Germinal center (tissue), 1 donor: Measurements from ENCODE around the gene AP1G2.
"Not testable (repeated sequence)": the region's sequence is repeated elsewhere in the genome, so short reads cannot be mapped to it uniquely, and the experiment has no call there.

Experiments
- DNase-seq: peaks from one replicate; pipeline ENCODE4 v3.0.0; 2012; ENCODE audit warnings: mixed read lengths, low spot score

Gene AP1G2, protein sequence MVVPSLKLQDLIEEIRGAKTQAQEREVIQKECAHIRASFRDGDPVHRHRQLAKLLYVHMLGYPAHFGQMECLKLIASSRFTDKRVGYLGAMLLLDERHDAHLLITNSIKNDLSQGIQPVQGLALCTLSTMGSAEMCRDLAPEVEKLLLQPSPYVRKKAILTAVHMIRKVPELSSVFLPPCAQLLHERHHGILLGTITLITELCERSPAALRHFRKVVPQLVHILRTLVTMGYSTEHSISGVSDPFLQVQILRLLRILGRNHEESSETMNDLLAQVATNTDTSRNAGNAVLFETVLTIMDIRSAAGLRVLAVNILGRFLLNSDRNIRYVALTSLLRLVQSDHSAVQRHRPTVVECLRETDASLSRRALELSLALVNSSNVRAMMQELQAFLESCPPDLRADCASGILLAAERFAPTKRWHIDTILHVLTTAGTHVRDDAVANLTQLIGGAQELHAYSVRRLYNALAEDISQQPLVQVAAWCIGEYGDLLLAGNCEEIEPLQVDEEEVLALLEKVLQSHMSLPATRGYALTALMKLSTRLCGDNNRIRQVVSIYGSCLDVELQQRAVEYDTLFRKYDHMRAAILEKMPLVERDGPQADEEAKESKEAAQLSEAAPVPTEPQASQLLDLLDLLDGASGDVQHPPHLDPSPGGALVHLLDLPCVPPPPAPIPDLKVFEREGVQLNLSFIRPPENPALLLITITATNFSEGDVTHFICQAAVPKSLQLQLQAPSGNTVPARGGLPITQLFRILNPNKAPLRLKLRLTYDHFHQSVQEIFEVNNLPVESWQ

DNA sequence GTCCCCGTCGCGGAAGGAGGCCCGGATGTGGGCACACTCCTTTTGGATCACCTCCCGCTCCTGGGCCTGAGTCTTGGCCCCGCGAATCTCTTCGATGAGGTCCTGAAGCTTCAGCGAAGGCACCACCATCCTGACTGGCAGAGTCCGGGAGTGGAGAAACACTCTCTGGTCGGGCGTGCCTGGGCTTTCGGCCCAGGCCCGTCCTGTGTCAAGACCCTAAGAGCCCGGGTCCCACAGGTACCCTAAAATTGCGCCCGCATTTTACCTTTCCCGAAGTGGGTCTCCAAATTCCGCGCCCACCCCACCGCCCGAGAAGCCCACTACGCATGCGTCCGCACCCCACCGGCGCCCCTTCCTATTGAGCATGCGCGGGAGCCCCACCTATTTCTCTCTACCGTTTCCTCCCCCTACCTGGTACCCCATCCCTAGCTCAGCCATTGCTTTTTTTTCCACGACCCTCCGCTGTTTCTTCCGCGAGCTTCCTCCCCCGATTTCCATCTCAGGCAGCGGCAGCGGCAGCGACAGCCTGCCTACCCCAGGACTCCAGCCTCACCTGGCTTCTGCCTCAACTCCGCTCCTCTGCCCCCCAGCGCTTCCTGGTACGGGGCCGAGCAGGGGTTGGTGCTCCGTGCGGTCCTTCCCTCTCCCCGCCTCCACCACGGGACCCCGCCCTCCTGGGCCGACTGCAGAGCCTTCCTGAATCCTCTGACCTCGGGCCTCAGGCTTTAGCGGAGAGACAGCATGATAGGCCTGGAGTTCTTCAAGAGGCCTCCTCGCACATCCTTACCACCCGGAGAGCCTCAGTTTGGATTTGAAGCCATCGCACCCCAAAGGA lies at the start of gene AP1G2:
Gene AP1G2, minus strand, starts transcription at position 606 of the 835 bp plus-strand sequence. Its CDS starts 477 bp downstream, at position 129.
- peak; percentile 95 for DNase-seq

DNA sequence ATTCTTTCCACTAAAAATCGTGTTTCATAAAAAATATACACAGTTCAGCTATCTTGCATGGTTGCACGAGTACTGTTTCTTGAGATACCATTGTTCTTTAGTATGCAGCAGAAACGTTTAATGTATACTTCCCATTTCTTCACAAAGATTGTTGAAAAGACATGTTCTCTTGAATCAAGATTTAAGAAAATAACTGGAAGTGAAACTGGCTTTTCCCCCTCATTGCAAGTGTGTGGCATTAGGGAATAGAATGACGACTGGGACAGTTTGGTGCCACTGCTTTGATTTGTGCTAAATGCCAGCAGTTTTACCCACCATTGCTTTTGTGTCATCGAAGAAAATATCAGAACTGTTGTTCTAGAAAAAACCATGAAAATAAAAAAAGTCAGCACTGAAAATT lies 48.3 kb upstream of the AP1G2 start:
- DNase-seq, result no peak

DNA sequence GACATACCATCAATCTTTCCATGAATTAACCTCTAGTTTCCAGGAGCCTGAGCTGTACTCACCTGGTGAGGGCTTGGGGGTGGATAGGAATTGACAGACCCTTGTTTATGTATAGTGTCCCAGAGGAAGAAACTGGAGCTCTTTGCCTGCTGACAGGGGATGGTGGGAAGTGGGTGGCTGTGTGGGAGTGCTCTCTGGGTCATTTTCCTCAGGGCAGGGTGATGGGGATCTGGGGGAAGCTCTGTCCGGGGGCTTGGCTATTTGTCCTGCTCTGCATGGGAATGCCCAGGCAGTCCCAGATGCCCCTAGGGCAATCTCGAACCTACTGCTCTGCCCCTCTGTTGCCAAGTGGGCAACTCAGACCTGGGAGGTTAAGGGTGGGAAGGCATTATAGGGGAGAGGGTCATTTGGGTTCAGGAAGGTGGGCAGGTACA lies 46.8 kb upstream of the AP1G2 start:
- no peak for DNase-seq

DNA sequence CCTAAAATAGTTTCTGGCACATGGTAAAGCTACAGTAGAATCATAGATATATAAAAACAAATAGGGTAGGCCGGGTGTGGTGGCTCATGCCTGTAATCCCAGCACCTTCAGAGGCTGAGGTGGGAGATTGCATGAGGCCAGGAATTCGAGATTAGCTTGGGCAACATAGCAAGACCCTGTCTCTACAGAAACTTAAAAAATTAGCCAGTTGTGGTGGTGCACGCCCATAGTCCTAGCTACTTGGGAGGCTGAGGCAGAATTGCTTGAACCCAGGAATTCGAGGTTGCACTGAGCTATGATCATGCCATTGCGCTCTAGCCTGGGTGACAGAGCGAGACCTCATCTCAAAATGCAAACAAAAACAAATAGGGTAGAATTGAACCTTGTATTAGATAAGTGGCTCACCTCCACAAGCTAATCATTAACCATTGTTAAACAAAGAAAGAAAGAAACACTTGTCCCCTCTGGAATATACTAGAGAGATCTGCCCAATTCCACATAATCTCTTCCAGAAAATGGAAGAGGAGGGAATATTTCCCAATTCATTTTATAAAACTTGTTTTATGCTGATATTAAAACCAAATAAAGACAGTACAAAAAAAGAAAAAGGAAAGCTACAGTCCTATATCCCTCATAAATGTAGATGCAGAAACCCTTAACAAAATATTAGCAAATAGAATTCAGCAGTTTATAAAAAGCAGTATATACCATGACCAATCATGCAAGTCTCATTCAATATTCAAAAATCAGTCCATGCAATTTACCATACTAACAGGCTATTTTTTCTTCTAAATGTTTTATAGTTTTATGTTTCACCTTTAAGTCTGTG lies 45.9 kb upstream of the AP1G2 start:
- DNase-seq, result no peak

DNA sequence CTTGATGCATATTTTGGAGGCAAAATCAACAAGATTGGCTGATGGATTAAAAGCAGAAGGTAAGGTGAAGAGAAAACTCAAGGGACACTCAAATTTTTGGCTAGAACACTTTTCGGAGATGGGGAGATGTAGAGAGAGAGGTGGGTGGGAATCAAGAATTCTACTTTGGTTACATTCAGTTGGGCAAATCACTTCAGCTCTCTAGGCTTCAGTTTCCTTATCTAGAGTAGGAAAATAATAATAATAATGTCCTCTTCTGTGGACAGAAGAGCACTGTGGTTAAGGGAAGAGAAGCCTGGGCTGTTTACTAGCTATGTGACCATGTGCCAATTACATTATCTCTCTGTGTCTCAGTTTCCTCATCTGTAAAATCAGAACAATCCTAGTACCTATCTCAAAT lies 45.2 kb upstream of the AP1G2 start:
- DNase-seq, result no peak

DNA sequence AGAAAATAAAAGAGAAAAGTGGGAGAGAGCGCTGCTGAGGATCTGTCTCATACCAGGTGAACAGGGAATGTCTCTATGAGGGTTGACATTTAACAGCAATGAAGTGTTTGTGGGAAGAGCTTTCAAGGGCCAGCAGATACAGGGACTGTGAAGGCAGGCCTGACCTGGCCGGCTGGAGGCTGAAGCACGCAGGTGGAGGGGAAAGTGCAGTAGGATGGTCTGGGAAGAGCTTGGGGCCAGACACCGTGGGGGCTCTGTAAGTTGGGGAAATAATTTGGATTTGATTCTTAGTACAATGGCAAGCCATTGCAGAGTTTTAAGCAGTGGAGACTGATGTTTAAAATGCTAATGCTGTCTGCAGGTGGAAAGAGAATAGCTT lies 44.8 kb upstream of the AP1G2 start:
- no peak for DNase-seq

DNA sequence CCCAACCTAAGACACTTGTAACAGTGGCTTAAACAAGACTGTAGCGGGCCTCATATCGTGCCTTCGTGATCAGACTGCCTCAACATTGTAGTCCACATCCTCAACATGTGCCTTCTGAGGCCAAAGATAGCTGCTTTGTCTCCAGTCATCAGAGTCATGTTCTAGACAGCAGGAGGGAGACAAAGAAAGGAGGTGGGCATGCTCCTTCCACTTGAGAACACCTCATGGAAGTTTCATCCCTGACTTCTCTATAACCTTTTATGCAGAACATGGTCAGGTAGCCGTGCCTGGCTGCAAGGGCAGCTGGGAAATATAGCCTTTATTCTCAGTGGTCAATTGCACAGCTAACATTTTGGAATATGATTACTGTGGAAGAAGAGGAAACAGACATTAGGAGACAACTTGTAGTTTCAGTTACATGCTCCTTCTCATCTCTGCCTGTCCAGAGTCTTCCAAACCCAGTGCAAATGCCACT lies 43.3 kb upstream of the AP1G2 start:
- DNase-seq, result no peak

DNA sequence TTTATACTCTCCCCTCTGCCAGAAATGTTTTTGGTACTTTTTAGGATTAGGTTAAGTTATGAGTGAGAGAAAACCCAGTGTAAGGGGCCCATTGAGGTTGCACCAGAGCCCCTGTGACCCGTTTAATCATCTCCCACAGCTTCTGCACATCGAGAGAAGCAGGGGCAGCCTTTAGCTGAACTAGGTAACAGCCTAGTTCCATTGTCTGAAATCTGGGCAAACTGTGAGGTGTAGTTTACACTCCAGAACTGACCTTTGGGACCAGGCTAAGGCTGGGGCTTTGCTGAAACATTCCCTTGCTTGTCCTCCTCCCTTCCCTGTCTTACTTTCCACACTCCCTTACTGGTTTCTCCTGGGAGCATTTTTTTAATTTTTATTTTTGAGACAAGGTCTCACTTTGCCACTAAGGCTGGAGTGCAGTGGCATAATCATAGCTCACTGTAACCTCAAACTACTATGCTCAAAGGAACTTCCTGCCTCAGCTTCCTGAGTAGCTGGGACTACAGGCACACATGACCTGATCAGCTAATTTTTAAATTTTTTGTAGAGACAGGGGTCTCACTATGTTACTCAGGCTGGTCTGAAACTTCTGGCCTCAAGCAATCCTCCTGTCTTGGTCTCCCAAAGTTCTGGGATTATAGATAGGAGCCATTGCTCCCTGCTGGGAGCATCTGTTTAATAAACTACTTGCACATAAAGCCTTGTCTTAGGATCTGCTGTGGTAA lies 42.7 kb upstream of the AP1G2 start:
- DNase-seq, result no peak

DNA sequence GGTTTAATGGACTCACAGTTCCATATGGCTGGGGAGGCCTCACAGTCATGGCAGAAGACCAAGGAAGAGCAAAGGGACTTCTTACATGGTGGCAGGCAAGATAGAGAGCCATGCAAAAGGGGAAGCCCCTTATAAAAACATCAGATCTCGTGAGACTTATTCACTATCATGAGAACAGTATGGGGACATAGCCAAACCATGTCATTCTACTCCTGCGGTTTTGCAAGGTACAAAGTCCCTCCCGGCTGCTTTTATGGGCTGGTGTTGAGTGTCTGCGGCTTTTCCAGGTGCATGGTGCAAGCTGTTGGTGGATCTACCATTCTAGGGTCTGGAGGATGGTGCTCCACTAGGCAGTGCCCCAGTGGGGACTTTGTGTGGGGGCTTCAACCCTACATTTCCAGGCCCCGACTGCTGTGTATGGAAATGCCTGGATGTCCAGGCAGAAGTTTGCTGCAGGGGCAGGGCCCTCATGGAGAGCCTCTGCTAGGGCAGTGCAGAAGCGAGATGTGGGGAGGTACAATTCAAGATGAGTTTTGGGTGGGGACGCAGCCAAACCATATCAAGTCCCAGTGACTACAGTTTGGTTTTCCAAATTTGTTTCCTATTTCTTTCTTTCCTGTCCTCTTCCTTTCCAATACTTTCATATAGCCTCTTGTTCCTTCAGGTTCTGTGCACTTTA lies 42.0 kb upstream of the AP1G2 start:
- DNase-seq, result not testable (repeated sequence)

DNA sequence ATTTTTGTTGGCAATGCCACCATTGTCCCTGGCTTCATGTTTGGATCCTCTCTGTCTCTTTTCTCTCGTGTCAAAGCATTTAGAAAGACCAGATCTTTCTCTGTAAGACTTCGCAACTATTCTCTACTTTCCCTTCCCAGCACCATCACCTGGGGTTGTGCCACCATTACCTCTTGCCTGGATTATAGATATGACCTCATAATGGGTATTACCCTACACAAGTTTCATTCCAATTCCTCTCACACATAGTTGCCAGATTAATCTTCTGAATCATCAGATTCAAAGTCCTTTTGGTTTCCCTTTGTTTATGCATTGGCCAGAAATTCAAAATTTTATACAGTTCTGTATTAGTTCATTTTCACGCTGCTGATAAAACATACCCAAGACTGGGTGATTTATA lies 41.4 kb upstream of the AP1G2 start:
- no peak for DNase-seq

DNA sequence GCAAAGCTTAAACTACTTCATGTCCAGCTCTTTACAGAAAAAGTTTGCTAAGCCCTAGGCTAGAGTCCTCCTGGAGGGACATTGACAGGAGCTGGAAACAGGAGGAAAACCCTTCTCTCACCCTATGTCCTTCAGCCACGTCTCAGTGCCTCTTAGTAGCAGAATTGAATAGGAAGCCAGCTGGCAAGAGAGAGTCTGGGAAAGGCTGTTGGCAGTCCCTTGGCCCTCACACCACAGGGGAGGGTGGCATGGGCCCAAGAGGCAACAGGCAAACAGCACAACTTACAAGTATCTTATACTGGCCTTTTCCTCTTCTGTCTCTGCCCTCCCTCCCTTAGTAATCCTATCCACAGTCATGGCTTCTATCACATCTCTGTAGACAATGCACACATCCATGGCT lies 40.9 kb upstream of the AP1G2 start:
- no peak for DNase-seq

DNA sequence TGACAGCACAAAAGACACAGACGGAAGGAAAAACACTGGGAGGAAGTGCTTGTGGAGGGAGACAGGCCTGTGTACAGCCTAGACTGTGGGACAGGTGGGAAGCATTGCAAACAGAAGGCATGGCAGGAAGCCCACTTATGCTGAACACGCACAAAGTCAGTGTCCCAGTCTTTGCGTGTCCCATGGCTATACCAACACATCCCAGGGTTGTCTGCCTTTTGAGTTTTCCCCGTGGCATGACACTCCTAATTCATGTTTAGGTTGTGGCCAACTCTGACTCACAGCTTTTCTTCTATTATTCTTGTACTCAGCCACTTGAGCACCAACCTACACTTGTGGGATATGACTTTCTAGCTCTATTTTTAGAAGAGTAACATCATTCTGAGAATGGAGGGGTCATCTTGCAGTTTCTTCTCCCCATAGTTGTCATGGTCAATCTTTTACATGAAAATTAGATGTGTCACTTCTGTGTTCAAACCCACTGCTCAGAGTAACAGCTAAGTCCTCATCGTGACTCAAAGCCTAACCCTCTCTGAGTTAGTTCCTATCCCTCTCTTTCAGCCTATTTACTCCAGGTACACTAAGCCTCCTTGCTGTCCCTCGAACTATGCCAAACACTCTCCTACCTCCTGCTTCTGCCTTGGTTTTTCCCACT lies 38.5 kb upstream of the AP1G2 start:
- no peak for DNase-seq

DNA sequence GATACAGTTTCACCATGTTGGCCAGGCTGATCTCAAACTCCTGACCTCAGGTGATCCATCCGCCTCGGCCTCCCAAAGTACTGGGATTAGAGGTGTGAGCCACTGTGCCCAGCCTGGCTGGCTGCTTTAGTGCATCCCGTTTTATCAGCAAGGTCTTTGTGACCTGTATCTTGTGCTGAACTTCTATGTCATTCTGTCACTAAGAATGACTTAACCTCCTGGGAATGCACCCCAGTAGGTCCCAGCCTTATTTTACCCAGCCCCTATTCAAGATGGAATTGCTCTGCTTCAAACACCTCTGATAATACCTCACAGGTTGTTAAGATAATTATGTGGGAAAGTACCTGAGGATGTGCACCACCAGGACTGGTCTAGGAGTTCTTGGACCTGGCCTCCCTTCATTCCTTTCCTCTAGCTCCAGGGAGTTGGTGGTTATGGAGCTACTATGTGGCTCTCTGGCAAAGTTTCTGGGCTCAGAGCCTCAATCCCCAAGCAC lies 37.1 kb upstream of the AP1G2 start:
- no peak for DNase-seq

DNA sequence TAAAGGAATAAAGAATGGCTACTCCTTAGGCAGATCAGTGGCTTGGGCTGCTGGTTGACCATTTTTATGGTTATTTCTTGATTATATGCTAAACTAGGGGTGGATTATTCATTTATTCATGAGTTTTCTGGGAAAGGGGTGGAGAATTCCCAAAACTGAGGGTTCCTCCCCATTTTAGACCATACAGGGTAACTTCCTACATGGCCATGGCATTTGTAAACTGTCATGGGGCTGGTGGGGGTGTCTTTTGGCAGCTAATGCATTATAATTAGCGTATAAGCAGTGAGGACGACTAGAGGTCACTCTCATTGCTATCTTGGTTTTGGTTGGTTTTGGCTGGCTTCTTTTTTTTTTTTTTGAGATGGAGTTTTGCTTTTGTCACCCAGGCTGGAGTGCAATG lies 36.6 kb upstream of the AP1G2 start:
- DNase-seq, result no peak

DNA sequence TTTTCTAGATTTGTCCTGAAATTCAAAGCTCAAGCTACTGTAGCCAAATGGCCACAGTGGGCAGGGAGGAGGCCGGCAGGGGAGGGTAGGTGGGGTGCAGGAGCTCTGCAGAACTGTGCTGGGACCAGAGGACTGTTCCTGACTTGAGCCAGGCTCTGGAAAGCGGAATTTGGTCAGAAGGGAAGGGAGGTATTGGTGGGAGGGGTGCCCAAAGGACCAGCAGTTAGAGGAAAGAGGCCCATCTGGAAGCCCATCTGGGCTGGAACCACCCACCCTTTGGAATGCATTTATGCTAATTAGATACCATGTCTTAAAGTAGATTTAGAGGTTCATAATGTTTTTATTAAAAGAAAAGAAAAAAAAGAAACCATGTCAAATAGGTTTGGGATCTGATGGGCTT lies 35.5 kb upstream of the AP1G2 start:
- no peak for DNase-seq

DNA sequence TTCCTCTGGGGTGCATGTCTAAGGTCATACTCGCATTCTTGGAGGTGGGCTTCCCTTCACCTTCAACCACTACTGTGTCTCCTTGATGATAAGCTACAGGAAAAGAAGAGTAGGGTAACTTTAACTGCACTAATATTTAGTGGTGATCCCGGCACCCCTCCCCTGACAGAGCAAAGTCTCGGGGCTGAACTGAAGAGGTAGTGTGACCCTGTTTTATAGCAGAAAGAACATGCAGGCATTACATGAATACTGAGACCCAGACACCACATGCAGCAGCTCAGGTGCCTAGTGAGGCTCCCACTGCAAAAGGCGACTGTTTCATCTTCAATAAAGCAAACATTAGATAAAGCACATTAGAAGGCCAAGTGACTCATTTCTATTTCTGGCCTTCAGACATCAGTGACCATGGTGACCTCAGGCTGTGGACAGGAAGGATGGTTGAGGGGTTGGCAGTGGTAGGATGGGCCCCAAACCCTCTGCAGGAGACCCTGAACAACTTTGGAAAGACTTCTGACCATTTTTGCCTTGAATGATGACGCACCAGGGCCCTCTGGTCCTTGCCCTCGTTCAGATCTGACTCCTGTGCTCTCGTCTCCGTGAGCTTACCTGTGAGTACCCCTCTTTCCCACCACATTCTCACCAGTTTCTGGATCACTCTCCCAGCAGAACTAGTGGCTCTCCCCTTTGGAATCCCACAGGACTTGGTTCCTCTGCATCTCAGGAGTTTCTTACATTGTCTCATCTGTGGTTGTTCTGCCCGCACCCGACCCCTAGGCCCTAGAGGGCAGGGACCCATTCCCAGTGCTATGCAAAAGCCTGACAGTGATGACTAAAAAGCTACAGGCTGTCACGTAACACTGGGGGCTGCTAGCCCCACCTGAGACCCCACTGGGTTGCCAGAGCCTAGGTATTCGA lies 34.8 kb upstream of the AP1G2 start:
- no peak for DNase-seq

DNA sequence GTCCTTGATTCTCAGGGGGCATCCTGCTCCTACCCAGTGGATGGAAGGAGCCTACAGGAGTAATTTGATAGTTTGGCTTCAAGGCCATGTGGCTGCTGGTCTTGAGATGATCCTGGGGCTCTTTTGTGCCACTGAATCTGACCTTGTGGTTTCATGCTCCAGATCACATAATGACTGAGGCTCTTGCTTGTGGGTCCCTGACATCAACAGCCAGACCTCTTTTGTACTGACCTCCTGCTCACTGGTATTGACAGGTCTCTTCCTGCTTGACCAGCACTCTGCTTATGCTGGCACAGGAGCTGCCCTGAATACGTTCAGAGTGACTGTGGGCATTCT lies 34.2 kb upstream of the AP1G2 start:
- no peak for DNase-seq

DNA sequence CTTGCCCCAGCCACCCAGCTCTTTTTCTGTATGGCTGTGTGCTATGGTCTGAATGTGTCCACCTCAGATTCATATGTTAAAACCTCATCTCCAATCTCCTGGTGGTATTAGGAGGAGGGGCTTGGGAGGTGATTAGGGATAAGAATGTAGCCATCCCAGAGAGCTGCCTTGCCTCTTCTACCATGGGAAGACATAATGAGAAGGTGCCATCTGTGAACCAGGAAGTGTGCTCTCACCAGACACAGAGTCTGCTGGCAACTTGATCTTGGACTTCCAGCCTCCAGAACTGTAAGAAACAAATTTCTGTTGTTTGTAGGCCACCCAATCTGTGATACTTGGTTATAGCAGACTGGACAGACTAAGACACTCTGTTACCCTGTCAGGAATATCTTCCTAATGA lies 33.8 kb upstream of the AP1G2 start:
- DNase-seq, result no peak

DNA sequence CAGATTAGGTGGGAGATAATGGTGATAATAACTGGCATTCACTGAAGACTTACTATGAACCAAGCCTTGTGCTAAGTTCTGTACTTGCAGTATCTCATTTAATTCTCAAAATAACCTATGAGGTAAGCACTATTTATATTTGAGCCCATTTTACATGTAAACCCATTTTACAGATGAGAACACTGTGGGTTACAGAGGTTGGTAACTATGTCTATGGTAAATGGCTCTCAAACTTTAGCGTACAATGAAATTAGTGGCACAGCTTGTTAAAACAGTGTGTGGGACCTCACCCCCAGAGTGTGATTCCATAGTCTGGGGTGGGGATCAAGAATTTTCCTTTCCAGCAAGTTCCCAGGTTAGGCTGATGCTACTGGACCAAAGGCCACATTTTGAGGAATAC lies 33.2 kb upstream of the AP1G2 start:
- DNase-seq, result no peak
